WTC11 (cell line): ENCODE measurements around the gene KCNT2.

ENCODE experiments used
- ATF1 ChIP-seq: sonication (generic); formaldehyde crosslinking; IDR thresholded peaks from 2 replicates; pipeline ENCODE4 v1.8.1; 2023; ENCODE audit warnings: mild to moderate bottlenecking, moderate library complexity, missing genetic modification reagents
- CREB1 ChIP-seq: sonication (generic); formaldehyde crosslinking; IDR thresholded peaks from 2 replicates; pipeline ENCODE4 v1.8.0; 2023; ENCODE audit warnings: mild to moderate bottlenecking, missing genetic modification reagents
- CREM ChIP-seq: sonication (generic); formaldehyde crosslinking; IDR thresholded peaks from 2 replicates; pipeline ENCODE4 v1.8.1; 2022; ENCODE audit warnings: mild to moderate bottlenecking, missing genetic modification reagents, moderate library complexity
- CTCF ChIP-seq: fragments of 200-600 bp; IDR thresholded peaks from 2 replicates; pipeline ENCODE4 v1.8.0; 2022; ENCODE audit warnings: antibody characterized with exemption
- HMGXB4 ChIP-seq: sonication (generic); formaldehyde crosslinking; IDR thresholded peaks from 2 replicates; pipeline ENCODE4 v1.8.1; 2023; ENCODE audit warnings: mild to moderate bottlenecking, moderate library complexity, missing genetic modification reagents
- KAT7 ChIP-seq: sonication (generic); formaldehyde crosslinking; IDR thresholded peaks from 2 replicates; pipeline ENCODE4 v1.8.1; 2023; ENCODE audit warnings: missing genetic modification reagents, mild to moderate bottlenecking, borderline replicate concordance
- PREB ChIP-seq: sonication (generic); formaldehyde crosslinking; IDR thresholded peaks from 2 replicates; pipeline ENCODE4 v1.8.1; 2022; ENCODE audit warnings: mild to moderate bottlenecking, missing genetic modification reagents, moderate library complexity, borderline replicate concordance
- SP1 ChIP-seq: sonication (generic); formaldehyde crosslinking; conservative IDR thresholded peaks from 2 replicates; pipeline ENCODE4 v1.8.1; 2022; ENCODE audit warnings: missing genetic modification reagents
- ZBTB21 ChIP-seq: sonication (generic); formaldehyde crosslinking; IDR thresholded peaks from 2 replicates; pipeline ENCODE4 v1.8.1; 2023; ENCODE audit warnings: mild to moderate bottlenecking, missing genetic modification reagents, borderline replicate concordance
- ZBTB43 ChIP-seq: sonication (generic); formaldehyde crosslinking; IDR thresholded peaks from 2 replicates; pipeline ENCODE4 v1.8.1; 2023; ENCODE audit warnings: mild to moderate bottlenecking, missing genetic modification reagents
- ZNF263 ChIP-seq: sonication (generic); formaldehyde crosslinking; IDR thresholded peaks from 2 replicates; pipeline ENCODE4 v1.8.1; 2022; ENCODE audit warnings: low read depth, mild to moderate bottlenecking, moderate library complexity, missing genetic modification reagents
- ZSCAN18 ChIP-seq: fragments of 250-450 bp; sonication (Bioruptor Pico); IDR thresholded peaks from 2 replicates; pipeline ENCODE4 v2.1.2; 2022; ENCODE audit warnings: mild to moderate bottlenecking, moderate library complexity

GRCh38 chr1:196409586-196409985, 198.7 kb downstream of the KCNT2 start:
- TF ChIP-seq CTCF (no peak), CREB1 (CRISPR knock-in tag) (no peak), SP1 (no peak), PREB (no peak), CREM (CRISPR knock-in tag) (no peak), ZSCAN18 (CRISPR knock-in tag) (no peak), KAT7 (no peak), ATF1 (CRISPR knock-in tag) (no peak), HMGXB4 (no peak), ZBTB21 (no peak), ZNF263 (CRISPR knock-in tag) (no peak), ZBTB43 (CRISPR knock-in tag) (no peak)
